Measurements from ENCODE around the gene DCST1.

Gene DCST1

DNA sequence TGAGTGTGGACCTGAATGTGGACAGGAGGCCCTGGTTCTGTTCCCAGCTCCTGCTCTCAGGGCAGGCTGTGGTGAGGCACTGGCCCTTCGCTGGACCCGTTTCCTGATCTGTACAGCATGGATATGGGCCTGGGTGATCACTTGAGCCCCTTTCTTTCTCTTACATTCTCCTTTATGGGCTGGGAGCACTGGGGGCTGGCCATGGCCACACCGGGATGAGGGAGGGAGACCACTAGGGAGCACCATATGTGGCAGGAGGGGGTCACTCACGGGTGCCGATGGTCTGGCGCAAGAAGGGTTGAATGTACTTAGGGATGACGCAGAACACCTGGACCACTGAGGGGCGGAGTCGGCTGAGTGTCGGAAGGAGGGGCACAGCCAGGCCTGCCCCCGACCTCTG lies 2.7 kb upstream of the DCST1 start:
- ChIA-PET CTCF (interaction anchor here (0.8 kb wide), 1 partner anchor 13 kb away, joined by 4 read pairs; no protein-coding TSS in a partner anchor), POLR2A (no interaction called here)
- DNase-seq (ENCODE audit: extremely low spot score), result no peak
- TF ChIP-seq ZNF384 (IDR thresholded peaks at IDR 0.05) (no peak), ELF4 (IDR thresholded peaks at IDR 0.05) (no peak), NFRKB (IDR thresholded peaks at IDR 0.05) (no peak), FOXK2 (IDR thresholded peaks at IDR 0.05) (no peak), BHLHE40 (IDR thresholded peaks at IDR 0.05; ENCODE audit: borderline replicate concordance) (no peak)
- TF ChIP-seq, protein P1, sequence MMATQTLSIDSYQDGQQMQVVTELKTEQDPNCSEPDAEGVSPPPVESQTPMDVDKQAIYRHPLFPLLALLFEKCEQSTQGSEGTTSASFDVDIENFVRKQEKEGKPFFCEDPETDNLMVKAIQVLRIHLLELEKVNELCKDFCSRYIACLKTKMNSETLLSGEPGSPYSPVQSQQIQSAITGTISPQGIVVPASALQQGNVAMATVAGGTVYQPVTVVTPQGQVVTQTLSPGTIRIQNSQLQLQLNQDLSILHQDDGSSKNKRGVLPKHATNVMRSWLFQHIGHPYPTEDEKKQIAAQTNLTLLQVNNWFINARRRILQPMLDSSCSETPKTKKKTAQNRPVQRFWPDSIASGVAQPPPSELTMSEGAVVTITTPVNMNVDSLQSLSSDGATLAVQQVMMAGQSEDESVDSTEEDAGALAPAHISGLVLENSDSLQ (IDR thresholded peaks at IDR 0.05), result no peak

- TF ChIP-seq SP1 (IDR thresholded peaks at IDR 0.05), result no peak
- no peak for TF ChIP-seq BHLHE40 (IDR thresholded peaks at IDR 0.05; ENCODE audit: borderline replicate concordance)
- no peak for TF ChIP-seq ELF4 (IDR thresholded peaks at IDR 0.05)
- TF ChIP-seq CTBP1 (IDR thresholded peaks at IDR 0.05; ENCODE audit: borderline replicate concordance), result no peak
- no peak for TF ChIP-seq FOXA1 (IDR thresholded peaks at IDR 0.05)
- TF ChIP-seq FOXK2 (IDR thresholded peaks at IDR 0.05), result no peak
- no peak for TF ChIP-seq SUZ12 (IDR thresholded peaks at IDR 0.05)
- no peak for TF ChIP-seq ARNT (IDR thresholded peaks at IDR 0.05)
- no peak for TF ChIP-seq FOXM1 (IDR thresholded peaks at IDR 0.05; ENCODE audit: borderline replicate concordance)
- no peak for TF ChIP-seq LEF1 (IDR thresholded peaks at IDR 0.05; ENCODE audit: borderline replicate concordance)
- TF ChIP-seq, protein P1 (IDR thresholded peaks at IDR 0.05), result no peak
- TF ChIP-seq TARDBP (IDR thresholded peaks at IDR 0.05), result no peak
- TF ChIP-seq NFRKB (IDR thresholded peaks at IDR 0.05), result no peak
- no peak for TF ChIP-seq HDGF (IDR thresholded peaks at IDR 0.05; ENCODE audit: borderline replicate concordance)
- no peak for TF ChIP-seq L3MBTL2 (conservative IDR thresholded peaks at IDR 0.05)
- CTCF ChIA-PET, result interaction anchor here (3.5 kb wide), 1 partner anchor 15 kb away, joined by 12 read pairs; no protein-coding TSS in a partner anchor
- no peak for DNase-seq (ENCODE audit: extremely low spot score)
- POLR2A ChIA-PET, result no interaction called here
Observed at GRCh38 chr1:155032886-155033285, 738 bp upstream of the DCST1 start.

DNA sequence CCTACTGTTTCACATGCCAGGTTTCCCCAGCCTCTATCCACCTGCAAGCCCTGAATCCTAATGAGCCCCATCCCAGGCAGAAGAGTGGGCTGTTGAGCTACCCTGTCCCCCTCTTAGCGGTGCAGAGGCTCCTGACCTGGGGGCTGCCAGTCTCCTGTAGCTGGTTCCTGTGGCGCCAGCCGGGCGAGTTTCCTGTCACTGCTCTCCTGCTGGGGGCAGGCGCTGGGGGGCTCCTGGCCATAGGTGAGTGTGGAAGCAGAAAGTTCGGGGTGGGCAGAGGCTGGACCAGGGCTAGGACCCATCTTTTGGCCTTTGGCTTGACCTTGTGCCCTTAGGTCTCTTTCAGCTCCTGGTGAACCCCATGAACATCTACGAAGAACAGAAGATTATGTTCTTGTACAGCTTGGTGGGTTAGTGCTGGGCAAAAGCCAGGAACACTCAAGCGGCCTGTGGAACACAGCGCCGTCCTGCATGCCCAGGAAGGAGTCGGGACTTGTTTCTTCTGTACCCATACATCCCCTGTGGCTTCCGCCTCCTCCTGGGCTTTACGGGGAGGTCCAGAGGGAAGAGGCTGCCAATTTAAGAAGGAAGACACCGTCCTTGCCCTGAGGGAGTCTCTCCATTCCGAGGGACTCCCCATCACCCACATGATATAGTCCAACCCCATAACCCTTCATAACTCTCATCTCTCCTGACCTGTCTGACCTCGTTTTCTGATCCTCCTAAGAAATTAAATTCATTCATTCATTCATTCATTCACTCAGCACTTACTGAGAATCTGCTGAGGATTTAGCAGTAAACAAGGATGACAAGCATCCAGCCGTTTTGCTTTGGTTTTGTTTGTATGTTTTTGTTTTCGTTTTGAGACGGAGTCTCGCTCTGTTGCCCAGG lies 939 bp downstream of the DCST1 start:
- POLR2A ChIA-PET, result no interaction called here
- TF ChIP-seq HDGF (IDR thresholded peaks at IDR 0.05; ENCODE audit: borderline replicate concordance) (no peak), LEF1 (IDR thresholded peaks at IDR 0.05; ENCODE audit: borderline replicate concordance) (no peak)
- DNase-seq (ENCODE audit: extremely low spot score), result no peak
- CTCF ChIA-PET, result interaction anchor here (3.5 kb wide), 1 partner anchor 17 kb away, joined by 12 read pairs; no protein-coding TSS in a partner anchor

GRCh38 chr1:155035936-155036335 lies 2.3 kb downstream of the DCST1 start:
- ChIA-PET CTCF (interaction anchor here (1.2 to 3.5 kb wide), 2 partner anchors 9 to 18 kb away, joined by 3 to 12 read pairs; no protein-coding TSS in a partner anchor), POLR2A (no interaction called here)
- DNase-seq (ENCODE audit: extremely low spot score), result no peak
- TF ChIP-seq HDGF (IDR thresholded peaks at IDR 0.05; ENCODE audit: borderline replicate concordance), result no peak
- TF ChIP-seq CTBP1 (IDR thresholded peaks at IDR 0.05; ENCODE audit: borderline replicate concordance), result no peak
- TF ChIP-seq FOXM1 (IDR thresholded peaks at IDR 0.05; ENCODE audit: borderline replicate concordance), result no peak
- no peak for TF ChIP-seq ELF4 (IDR thresholded peaks at IDR 0.05)
- no peak for TF ChIP-seq L3MBTL2 (conservative IDR thresholded peaks at IDR 0.05)
- TF ChIP-seq FOXA1 (IDR thresholded peaks at IDR 0.05), result no peak
- no peak for TF ChIP-seq ZNF384 (IDR thresholded peaks at IDR 0.05)
- no peak for TF ChIP-seq ARNT (IDR thresholded peaks at IDR 0.05)
- TF ChIP-seq TARDBP (IDR thresholded peaks at IDR 0.05), result no peak
- TF ChIP-seq SP1 (IDR thresholded peaks at IDR 0.05), result no peak

- CTCF ChIA-PET, result interaction anchor here (0.5 to 1.4 kb wide), 2 partner anchors 13 to 20 kb away, joined by 3 to 4 read pairs; no protein-coding TSS in a partner anchor
- TF ChIP-seq ZNF384 (IDR thresholded peaks at IDR 0.05) (no peak), FOXK2 (IDR thresholded peaks at IDR 0.05) (no peak), FOXA1 (IDR thresholded peaks at IDR 0.05) (no peak), FOXM1 (IDR thresholded peaks at IDR 0.05; ENCODE audit: borderline replicate concordance) (no peak), BHLHE40 (IDR thresholded peaks at IDR 0.05; ENCODE audit: borderline replicate concordance) (no peak), HDGF (IDR thresholded peaks at IDR 0.05; ENCODE audit: borderline replicate concordance) (no peak), TARDBP (IDR thresholded peaks at IDR 0.05) (no peak), CTBP1 (IDR thresholded peaks at IDR 0.05; ENCODE audit: borderline replicate concordance) (no peak), NFRKB (IDR thresholded peaks at IDR 0.05) (no peak), ELF4 (IDR thresholded peaks at IDR 0.05) (no peak), L3MBTL2 (conservative IDR thresholded peaks at IDR 0.05) (no peak), SUZ12 (IDR thresholded peaks at IDR 0.05) (no peak), ARNT (IDR thresholded peaks at IDR 0.05) (no peak), LEF1 (IDR thresholded peaks at IDR 0.05; ENCODE audit: borderline replicate concordance) (no peak)
- TF ChIP-seq, protein P1 (IDR thresholded peaks at IDR 0.05), result no peak
- POLR2A ChIA-PET, result interaction anchor here (1.5 kb wide), 1 partner anchor 37 kb away, joined by 4 read pairs; no protein-coding TSS in a partner anchor
- DNase-seq (ENCODE audit: extremely low spot score), result no peak
Observed at GRCh38 chr1:155037043-155037442, 3.4 kb downstream of the DCST1 start.

All from HEK293T (cell line).